ENCODE measurements around the gene LRRC8A. TPM values are rescaled to one million over a fixed set of nuclear protein-coding genes. Genes with fewer than 3 reads are reported as not detected.

LRRC8A gene
- total and polyA plus RNA-seq, 2 of the 13 experiments (the other 11 are each of a cell fraction or from before 2014, with no cell fraction given), result 16.1 to 40.6 TPM

- TF ChIP-seq FOXP4 (CRISPR knock-in tag; IDR thresholded peaks at IDR 0.05), result peak; percentile 87
- TF ChIP-seq ZNF770 (CRISPR knock-in tag; IDR thresholded peaks at IDR 0.05), result no peak
- TF ChIP-seq CENPT (CRISPR knock-in tag; IDR thresholded peaks at IDR 0.05; ENCODE audit: low read depth), result 0 out of 2 replicates have a peak, but pooled peaks have one; percentile 49
- TF ChIP-seq NR0B2 (CRISPR knock-in tag; IDR thresholded peaks at IDR 0.05), result peak; percentile 56; the same call in 1 of the 2 replicates
- TF ChIP-seq FOXP1 (IDR thresholded peaks at IDR 0.05), result no peak
- TF ChIP-seq FOXP1 (CRISPR knock-in tag; IDR thresholded peaks at IDR 0.05), result peak; percentile 68; the same call in 1 of the 2 replicates
- TF ChIP-seq HES4 (CRISPR knock-in tag; IDR thresholded peaks at IDR 0.05; ENCODE audit: borderline replicate concordance), result peak; percentile 24; the same call in 1 of the 2 replicates
- no peak for TF ChIP-seq EZH2 (conservative IDR thresholded peaks at IDR 0.05; ENCODE audit: low read depth, low read length)
- TF ChIP-seq HNRNPLL (IDR thresholded peaks at IDR 0.05; ENCODE audit: low read depth, low read length, poor library complexity, severe bottlenecking), result no peak
- no peak for TF ChIP-seq NR1H2 (CRISPR knock-in tag; IDR thresholded peaks at IDR 0.05; ENCODE audit: borderline replicate concordance, low read depth)
- no peak for TF ChIP-seq REST (IDR thresholded peaks at IDR 0.05; ENCODE audit: borderline replicate concordance in 1 of 2, low read depth in 1 of 2, low read length in 2 of 2)
- TF ChIP-seq NPAS2 (CRISPR knock-in tag; IDR thresholded peaks at IDR 0.05; ENCODE audit: borderline replicate concordance), result no peak
- 0 out of 2 replicates have a peak, but pooled peaks have one; percentile 66 for TF ChIP-seq ZSCAN25 (CRISPR knock-in tag; IDR thresholded peaks at IDR 0.05)
- no peak for TF ChIP-seq ATF5 (CRISPR knock-in tag; IDR thresholded peaks at IDR 0.05; ENCODE audit: low read depth)
- 0 out of 2 replicates have a peak, but pooled peaks have one; percentile 30 for TF ChIP-seq ZNF800 (CRISPR knock-in tag; IDR thresholded peaks at IDR 0.05)
- TF ChIP-seq NFATC3 (CRISPR knock-in tag; IDR thresholded peaks at IDR 0.05), result no peak
- TF ChIP-seq NFE2 (CRISPR knock-in tag; IDR thresholded peaks at IDR 0.05), result no peak
- no peak for TF ChIP-seq POLR2AphosphoS5 (IDR thresholded peaks at IDR 0.05; ENCODE audit: low read depth, low read length)
Observed at GRCh38 chr9:128917151-128917849, 35.4 kb downstream of the LRRC8A start (continued).
